Measurements from ENCODE around the gene PRPF38A. TPM values are rescaled to one million over a fixed set of nuclear protein-coding genes. Genes with fewer than 3 reads are reported as not detected.

Gene PRPF38A
- total RNA-seq, 1 donor from 2014 or later: 15.9 TPM

DNA sequence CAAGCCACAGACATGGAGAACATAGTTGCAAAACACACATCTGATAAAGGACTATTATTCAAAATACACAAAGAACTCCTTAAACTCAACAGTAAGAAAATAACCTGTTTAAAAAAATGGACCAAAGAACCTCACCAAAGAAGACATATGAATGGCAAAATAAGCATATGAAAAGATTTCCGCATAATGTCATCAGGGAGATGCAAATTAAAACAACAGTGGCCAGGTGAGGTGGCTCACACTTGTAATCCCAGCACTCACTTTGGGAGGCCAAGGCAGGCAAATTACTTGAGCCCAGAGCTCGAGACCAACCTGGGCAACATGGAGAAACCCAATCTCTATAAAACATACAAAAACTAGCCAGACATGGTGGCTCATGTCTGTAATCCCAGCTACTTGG is 50.4 kb downstream of the PRPF38A start:
- DNase-seq (ENCODE audit: low spot score in 2 of 2): no peak
- FAIRE-seq: no peak

DNA sequence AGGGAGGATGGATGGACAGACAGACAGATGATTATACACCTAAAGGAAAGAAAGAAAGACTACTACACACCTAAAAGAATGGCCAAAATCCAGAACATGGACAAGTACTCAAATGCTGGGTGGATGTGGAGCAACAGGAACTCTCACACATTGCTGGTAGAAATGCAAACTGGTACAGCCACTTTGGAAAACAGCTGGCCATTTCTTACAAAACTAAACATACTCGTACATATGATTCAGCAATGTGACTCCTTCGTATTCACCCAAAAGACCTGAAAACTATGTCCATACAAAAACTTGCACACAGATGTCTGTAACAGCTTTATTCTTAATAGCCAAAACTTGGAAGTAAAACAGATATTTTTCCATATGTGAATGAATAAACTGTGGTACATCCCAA is 51.3 kb downstream of the PRPF38A start:
- DNase-seq (ENCODE audit: low spot score in 2 of 2): no peak
- no peak for FAIRE-seq

DNA sequence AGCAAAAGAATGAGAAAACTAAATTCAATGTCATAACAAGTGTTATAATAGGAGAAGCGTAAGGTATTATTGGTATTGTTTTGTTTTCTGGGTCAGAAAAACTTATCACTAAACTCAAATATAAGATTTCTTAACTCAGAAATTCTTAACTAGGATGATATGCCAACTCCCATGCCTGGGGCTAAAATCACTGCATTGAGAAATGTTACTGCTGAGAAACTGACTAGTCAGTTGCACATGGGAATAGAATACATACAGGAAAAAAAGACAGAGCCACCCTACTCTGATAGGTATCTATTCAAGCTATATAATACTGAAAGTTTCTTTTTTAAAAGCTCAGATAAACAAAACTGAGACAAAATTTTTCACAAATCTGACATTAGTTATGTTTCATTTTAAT is 56.3 kb downstream of the PRPF38A start:
- DNase-seq (ENCODE audit: low spot score in 2 of 2): no peak
- no peak for FAIRE-seq

DNA sequence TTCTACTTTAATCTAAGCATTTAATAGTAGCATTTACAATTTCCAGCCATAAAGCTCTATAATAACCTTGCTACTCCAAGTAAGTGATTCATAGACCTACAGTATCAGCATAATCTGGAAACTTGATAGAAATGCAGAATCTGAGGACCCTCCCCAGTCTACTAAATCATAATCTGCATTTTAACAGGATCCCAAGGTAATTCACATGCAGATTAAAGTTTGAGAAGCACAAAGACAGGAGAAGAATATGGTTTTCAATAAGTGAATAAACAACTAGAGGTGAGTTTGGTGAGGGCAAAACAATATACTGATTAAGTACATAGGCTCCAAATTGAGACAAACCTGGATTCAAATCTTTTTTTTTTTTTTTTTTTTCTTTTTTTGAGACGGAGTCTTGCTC is 57.4 kb downstream of the PRPF38A start:
- DNase-seq (ENCODE audit: low spot score in 2 of 2) (no peak), FAIRE-seq (no peak)

DNA sequence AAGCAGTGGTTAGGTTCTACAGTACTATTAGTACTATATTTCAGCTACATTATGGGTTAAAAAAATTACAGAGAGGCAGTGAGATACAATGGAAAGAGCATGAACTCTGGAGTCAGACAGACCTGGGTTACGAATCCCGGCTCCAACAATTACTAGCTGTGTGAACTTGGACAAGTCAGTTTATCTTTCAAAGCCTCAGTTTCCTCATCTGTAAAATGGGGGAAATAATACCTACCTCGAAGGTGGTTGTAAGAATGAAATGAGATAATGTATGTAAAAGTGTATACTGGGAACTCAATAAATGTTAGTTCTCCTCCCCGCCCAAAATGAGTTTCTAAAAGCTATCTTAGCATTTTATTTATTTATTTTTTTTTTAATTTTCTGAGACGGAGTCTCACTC is 59.5 kb downstream of the PRPF38A start:
- DNase-seq (ENCODE audit: low spot score in 2 of 2) (no peak), FAIRE-seq (no peak)

DNA sequence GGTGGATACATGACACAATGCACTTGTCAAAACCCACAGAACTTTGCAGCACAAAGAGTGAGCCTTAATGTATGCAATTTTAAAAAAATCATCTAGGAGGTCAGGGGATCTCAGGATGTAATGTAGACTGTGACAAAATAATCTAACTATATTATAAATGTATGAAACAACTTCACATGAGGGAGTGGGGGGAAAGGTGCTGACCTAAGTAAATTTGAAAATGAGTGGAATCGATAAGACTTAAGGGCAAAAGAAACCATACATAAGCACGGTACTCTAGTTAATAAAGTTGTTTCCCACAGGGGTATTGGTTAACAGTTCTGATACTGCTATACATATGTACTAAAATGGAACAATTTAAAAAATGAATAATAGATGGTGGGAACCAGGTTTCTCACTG is 64.7 kb downstream of the PRPF38A start:
- FAIRE-seq: no peak

More for the DNA sequence above, 64.7 kb downstream of the PRPF38A start:
- no peak for DNase-seq (ENCODE audit: low spot score in 2 of 2)

Other genes starting within 250 kb of the PRPF38A start
- 10.2 TPM for gene CC2D1B, start 38.4 kb upstream of the PRPF38A start, total RNA-seq
- gene ORC1, start 179 bp upstream of the PRPF38A start, total RNA-seq: 1.2 TPM
- 130 TPM for gene TUT4, start 148.5 kb downstream of the PRPF38A start, total RNA-seq
- 29.3 TPM for gene GPX7, start 197.8 kb downstream of the PRPF38A start, total RNA-seq
- gene SHISAL2A, start 228.6 kb downstream of the PRPF38A start, total RNA-seq: not detected

Data from frontal cortex (tissue), 4 donors.